CD4-positive, alpha-beta T cell treated with Interleukin-10 for 1 hour (primary cell): ENCODE measurements around the gene MACROH2A2.
"Not testable (repeated sequence)": the region's sequence is repeated elsewhere in the genome, so short reads cannot be mapped to it uniquely, and the experiment has no call there.

Experiments
- DNase-seq: peaks from one replicate; pipeline ENCODE4 v3.0.0-alpha.2; 2020

Gene MACROH2A2

DNA sequence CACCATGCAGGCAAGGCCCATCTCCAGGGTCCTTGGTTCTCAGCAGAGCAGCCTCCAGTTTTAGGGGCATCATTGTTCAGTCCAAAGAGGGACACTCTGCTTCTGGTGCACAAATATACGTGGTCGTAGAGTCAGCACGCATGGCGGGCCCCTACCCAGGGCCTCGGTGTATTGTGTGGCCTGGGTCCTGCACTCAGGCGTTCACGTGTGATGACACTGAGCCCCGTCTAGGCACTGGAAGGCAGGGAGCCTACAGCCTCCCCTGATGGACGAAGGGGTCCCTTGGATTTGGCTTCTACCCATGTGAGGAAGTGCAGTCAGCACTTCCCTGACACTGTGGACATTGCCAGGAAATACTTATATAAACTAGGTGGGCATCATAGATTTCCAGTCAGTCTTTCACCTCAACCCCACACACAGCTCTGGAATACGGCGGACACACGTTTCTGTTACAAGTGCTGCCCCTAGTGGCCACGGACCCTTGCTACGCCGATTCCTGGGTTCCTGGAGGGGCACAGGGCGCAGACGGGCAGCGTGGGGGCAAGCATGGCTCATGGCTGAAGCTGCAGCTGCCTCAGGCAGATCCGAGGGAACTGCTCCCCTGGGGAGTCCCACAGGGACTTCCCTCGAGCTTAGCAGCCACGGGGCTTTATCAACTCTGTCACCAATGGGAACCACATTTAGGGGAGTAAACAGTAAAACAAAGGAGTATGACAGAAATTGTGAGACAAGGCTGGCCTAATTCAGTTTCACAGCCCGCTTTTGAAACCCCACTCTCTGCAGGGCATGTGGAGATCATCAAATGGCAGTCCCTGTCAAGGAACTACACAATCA is 54.5 kb downstream of the MACROH2A2 start:
- DNase-seq: no peak

GRCh38 chr10:70109064-70109729 is 56.6 kb downstream of the MACROH2A2 start:
- DNase-seq: no peak

GRCh38 chr10:70111496-70111895 is 58.9 kb downstream of the MACROH2A2 start:
- no peak for DNase-seq

DNA sequence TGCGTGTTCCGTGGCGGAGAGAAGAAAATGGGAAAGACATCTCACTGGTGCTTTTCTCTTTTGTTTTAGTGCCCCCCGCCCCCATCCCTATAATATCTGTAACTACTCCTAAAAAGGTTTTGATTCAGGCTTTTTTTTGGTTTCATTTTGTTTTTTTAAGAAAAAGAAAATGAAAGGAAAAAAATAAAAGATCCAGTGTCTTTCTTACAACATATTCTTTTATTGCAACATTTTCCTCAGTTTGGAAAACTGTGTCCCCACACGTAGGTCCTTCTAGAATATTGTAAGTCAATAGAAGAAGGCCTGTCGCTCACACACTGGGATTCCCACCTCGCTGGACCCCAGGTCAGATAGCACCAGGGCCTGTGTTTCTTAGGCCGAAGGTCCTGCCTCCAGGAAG is 59.4 kb downstream of the MACROH2A2 start:
- no peak for DNase-seq

DNA sequence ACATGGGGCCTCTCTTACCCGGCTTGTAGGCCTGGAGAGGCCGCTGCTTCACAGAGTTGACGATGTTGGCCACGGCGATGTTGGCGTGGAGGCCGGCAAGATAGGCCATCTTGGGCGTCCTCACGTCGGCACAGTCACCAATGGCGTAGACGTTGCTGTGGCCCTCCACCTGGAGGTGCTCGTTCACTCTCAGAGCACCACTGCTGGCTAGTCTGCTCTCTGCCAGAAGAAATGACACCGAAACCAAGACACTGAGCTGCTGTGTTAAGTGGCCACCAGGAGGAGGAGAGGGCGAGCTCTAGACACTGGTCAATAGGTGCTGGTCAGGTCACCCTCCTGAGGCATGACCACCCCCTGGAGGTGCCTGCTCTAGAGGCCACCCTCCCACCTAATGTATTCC is 62.3 kb downstream of the MACROH2A2 start:
- no peak for DNase-seq

GRCh38 chr10:70115948-70116682 is 63.5 kb downstream of the MACROH2A2 start:
- peak; percentile 67 for DNase-seq

DNA sequence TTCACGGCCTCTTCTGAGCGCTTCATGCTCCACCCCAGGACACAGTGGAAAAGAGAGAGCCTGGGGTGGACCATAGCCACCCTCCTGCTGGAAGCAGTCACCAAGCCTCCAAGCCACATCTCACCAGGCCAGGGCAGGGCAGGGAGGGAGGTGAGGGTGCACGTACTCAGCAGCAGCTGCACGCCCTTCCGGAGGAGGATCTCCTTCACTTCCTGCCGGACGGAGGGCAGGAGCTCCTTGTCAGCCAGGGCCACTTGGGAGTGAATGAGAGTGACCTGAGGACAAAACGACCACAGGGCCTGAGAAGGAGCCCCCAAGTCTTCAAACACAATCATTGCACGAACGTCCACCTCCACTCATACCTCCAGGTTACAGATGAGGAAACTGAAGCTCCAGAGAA is 65.0 kb downstream of the MACROH2A2 start:
- DNase-seq: no peak

GRCh38 chr10:70118196-70118595 is 65.5 kb downstream of the MACROH2A2 start:
- DNase-seq: no peak

DNA sequence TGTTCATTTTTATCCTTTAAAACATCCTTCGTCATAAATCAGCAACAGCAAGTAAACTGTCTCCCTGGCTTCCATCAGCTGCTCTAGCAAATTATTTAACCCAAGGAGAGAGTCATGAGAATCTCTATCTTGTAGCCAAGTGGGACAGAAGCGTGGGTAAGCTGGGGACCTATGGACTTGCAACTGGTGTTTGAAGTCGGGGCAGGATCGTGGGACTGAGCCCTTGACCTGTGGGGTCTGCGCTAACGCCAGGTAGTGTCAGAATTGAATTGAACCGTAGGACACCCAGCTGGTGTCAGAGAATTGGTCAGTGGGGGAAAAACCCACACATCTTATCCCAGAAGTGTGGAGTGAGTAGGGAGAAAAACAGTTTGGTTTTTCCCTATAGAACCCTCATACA is 66.6 kb downstream of the MACROH2A2 start:
- no peak for DNase-seq

DNA sequence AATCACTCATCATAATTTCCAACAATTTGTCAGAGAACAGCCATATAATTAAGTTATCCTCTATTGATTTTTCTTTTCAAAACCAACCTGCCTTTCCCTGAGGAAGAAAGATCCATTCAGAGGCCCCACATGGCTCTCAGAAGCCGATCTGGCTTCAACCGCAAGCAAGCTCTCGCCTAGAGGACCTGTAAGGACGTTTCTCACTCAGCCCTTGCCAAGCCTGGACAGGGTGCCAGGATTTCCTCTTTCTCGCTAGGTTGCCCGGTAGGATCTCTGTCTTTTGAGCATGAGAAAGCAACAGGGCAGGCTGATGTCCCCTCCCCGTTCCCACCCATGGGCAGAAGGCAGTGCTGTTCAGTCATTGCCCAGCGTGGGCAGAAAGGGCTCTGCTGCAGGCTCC is 67.0 kb downstream of the MACROH2A2 start:
- no peak for DNase-seq

DNA sequence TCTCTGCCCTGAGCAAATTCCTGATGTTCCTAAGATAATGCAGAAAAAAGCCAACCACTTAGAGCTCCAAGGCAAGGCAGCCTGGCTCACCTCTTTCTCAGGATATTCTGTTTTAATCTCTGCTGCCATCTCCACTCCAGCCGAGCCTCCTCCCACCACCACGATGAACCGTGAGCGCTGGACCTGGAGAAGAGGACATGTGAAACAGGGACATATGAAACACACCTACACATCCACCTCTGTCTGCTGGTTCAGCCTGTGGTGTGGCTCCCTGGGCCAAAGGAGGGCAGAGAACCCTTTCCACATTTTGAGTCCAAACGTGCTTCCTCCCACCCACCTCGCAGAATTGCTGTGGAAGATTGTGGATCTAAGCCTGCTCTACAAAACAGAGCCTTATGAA is 67.8 kb downstream of the MACROH2A2 start:
- no peak for DNase-seq

- DNase-seq: no peak
Measured at GRCh38 chr10:70121281-70121949, 68.8 kb downstream of the MACROH2A2 start.

- DNase-seq: no peak
Measured at GRCh38 chr10:70122742-70123141, 70.1 kb downstream of the MACROH2A2 start.

GRCh38 chr10:70123166-70123565 is 70.5 kb downstream of the MACROH2A2 start:
- not testable (repeated sequence) for DNase-seq

DNA sequence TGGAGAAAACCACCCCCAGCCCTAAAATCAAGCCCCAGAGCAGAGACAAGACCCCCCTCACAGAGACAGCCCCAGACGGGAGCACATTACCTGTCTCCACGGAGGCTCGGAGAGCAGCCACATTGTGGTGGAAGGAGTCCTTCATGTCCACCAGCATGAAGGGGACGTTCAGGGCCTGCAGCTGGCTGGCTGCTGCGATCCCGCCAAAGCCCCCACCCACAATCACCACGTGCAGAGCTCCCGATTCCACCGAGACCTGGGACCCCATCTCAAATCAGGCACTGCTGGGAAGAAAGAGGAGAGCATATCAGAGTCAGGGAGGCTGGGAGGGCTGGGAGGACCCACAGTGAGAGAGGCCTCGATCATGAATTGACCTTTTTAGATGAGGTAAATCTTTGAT is 71.2 kb downstream of the MACROH2A2 start:
- no peak for DNase-seq

- no peak for DNase-seq
Measured at GRCh38 chr10:70124415-70124814, 71.8 kb downstream of the MACROH2A2 start.

DNA sequence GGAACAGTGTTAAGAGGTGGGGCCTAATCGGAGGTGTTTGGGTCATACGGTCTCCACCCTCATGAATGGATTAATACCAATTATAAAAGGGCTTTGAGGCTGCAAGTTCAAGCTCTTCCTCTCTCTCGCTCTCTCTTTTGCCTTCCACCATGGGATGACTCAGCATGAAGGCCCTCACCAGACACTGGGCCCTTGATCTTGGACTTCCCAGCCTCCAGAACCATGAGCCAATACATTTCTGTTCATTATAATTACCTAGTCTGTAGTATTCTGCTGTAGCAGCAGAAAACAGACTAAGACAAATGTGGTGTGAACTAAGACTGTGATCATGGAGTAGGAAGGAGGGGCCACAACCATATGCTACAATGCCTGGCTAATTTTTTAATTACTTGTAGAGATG is 72.3 kb downstream of the MACROH2A2 start:
- DNase-seq: no peak

- no peak for DNase-seq
Measured at GRCh38 chr10:70125918-70126552, 73.4 kb downstream of the MACROH2A2 start.

- DNase-seq: no peak
Measured at GRCh38 chr10:70126700-70127395, 74.2 kb downstream of the MACROH2A2 start.

GRCh38 chr10:70130878-70131559 is 78.4 kb downstream of the MACROH2A2 start:
- no peak for DNase-seq

- no peak for DNase-seq
Measured at GRCh38 chr10:70131560-70131937, 78.9 kb downstream of the MACROH2A2 start.
